ENCODE measurements around the gene ASS1.

GRCh38 chr9:130535818-130536521 is 91.2 kb downstream of the ASS1 start:
- TF ChIP-seq CTCF (IDR thresholded peaks at IDR 0.05) (no peak), POLR2A (IDR thresholded peaks at IDR 0.05) (no peak)

All from thyroid gland (tissue), 4 donors.